ENCODE data around the gene BTG1.
A peak's percentile ranks its signal among the peaks of the same experiment; 100 is the strongest.

Gene BTG1

GRCh38 chr12:92132288-92132687 is 13.4 kb downstream of the BTG1 start:
- no peak for FAIRE-seq

- FAIRE-seq: no peak
Observed at GRCh38 chr12:92130999-92131398, 14.6 kb downstream of the BTG1 start.

GRCh38 chr12:92129609-92130008 is 16.0 kb downstream of the BTG1 start:
- no peak for FAIRE-seq

- no peak for FAIRE-seq
Observed at GRCh38 chr12:92128612-92129011, 17.0 kb downstream of the BTG1 start.

- no peak for FAIRE-seq
Observed at GRCh38 chr12:92124689-92125029, 21.0 kb downstream of the BTG1 start.

- FAIRE-seq: no peak
Observed at GRCh38 chr12:92123780-92124688, 21.6 kb downstream of the BTG1 start.

- no peak for FAIRE-seq
Observed at GRCh38 chr12:92122941-92123779, 22.5 kb downstream of the BTG1 start.

- no peak for FAIRE-seq
Observed at GRCh38 chr12:92121826-92122225, 23.8 kb downstream of the BTG1 start.

GRCh38 chr12:92118826-92119536 is 26.7 kb downstream of the BTG1 start:
- no peak for FAIRE-seq

- no peak for FAIRE-seq
Observed at GRCh38 chr12:92114834-92115233, 30.8 kb downstream of the BTG1 start.

- no peak for FAIRE-seq
Observed at GRCh38 chr12:92111256-92111655, 34.4 kb downstream of the BTG1 start.

GRCh38 chr12:92110083-92110640 is 35.5 kb downstream of the BTG1 start:
- no peak for FAIRE-seq

- FAIRE-seq: no peak
Observed at GRCh38 chr12:92109613-92110012, 36.0 kb downstream of the BTG1 start.

GRCh38 chr12:92108651-92109050 is 37.0 kb downstream of the BTG1 start:
- FAIRE-seq: peak; percentile 93

GRCh38 chr12:92107621-92108131 is 38.0 kb downstream of the BTG1 start:
- FAIRE-seq: no peak

- FAIRE-seq: no peak
Observed at GRCh38 chr12:92107094-92107493, 38.6 kb downstream of the BTG1 start.

- FAIRE-seq: no peak
Observed at GRCh38 chr12:92105676-92106075, 40.0 kb downstream of the BTG1 start.

- FAIRE-seq: no peak
Observed at GRCh38 chr12:92105110-92105509, 40.5 kb downstream of the BTG1 start.

- peak; percentile 32 for FAIRE-seq
Observed at GRCh38 chr12:92102606-92103005, 43.0 kb downstream of the BTG1 start.

- no peak for FAIRE-seq
Observed at GRCh38 chr12:92098594-92099380, 46.9 kb downstream of the BTG1 start.

GRCh38 chr12:92096346-92097136 is 49.1 kb downstream of the BTG1 start:
- FAIRE-seq: no peak
